ENCODE data around the gene ERMP1.
"Not testable (repeated sequence)": the region's sequence is repeated elsewhere in the genome, so short reads cannot be mapped to it uniquely, and the experiment has no call there.

Gene ERMP1

GRCh38 chr9:5832538-5833529, at the start of gene ERMP1:
ERMP1 (minus strand) TSS chr9:5833117; CDS start chr9:5833027, 90 bp downstream.
- H3K9ac ChIP-seq (ENCODE audit: low read length in 5 of 5) = peak within 1 kb of the TSS; percentile 74 to 84 (median 82)
- H3K4me1 ChIP-seq (ENCODE audit: control insufficient read depth in 5 of 5, insufficient read depth in 5 of 5, low read length in 5 of 5) = peaks cover 0 to 26% (median 23%) of the 10 kb centered on the region in 5 donors
- no peaks in the 10 kb centered on the region for H3K9me3 ChIP-seq (ENCODE audit: control insufficient read depth in 5 of 5, low read length in 5 of 5)
- no peak within 1 kb of the TSS for H3K27ac ChIP-seq (ENCODE audit: low read depth, low read length)
- H3K27me3 ChIP-seq (ENCODE audit: control insufficient read depth in 5 of 5, insufficient read depth in 4 of 5, low read length in 5 of 5) = no peaks in the 10 kb centered on the region
- H3K36me3 ChIP-seq (ENCODE audit: control insufficient read depth in 5 of 5, insufficient read depth in 5 of 5, low read length in 5 of 5) = peaks cover 0 to 4% (median 0%) of the 10 kb centered on the region in 5 donors
- peak within 1 kb of the TSS; percentile 87 to 98 (median 93) for H3K4me3 ChIP-seq (ENCODE audit: low read depth in 1 of 5, low read length in 5 of 5)

GRCh38 chr9:5882244-5883012, 49.5 kb upstream of the ERMP1 start:
- not testable (repeated sequence) for H3K4me1 ChIP-seq (ENCODE audit: control insufficient read depth in 5 of 5, insufficient read depth in 5 of 5, low read length in 5 of 5); H3K27ac ChIP-seq (ENCODE audit: low read depth, low read length); H3K9me3 ChIP-seq (ENCODE audit: control insufficient read depth in 5 of 5, low read length in 5 of 5); H3K27me3 ChIP-seq (ENCODE audit: control insufficient read depth in 5 of 5, insufficient read depth in 4 of 5, low read length in 5 of 5); H3K9ac ChIP-seq (ENCODE audit: low read length in 5 of 5); H3K4me3 ChIP-seq (ENCODE audit: low read depth in 1 of 5, low read length in 5 of 5); H3K36me3 ChIP-seq (ENCODE audit: control insufficient read depth in 5 of 5, insufficient read depth in 5 of 5, low read length in 5 of 5)

GRCh38 chr9:5879419-5880181, 46.7 kb upstream of the ERMP1 start:
- Histone ChIP-seq H3K4me1 (ENCODE audit: control insufficient read depth in 5 of 5, insufficient read depth in 5 of 5, low read length in 5 of 5) (no peaks in the 10 kb centered on the region), H3K9me3 (ENCODE audit: control insufficient read depth in 5 of 5, low read length in 5 of 5) (no peaks in the 10 kb centered on the region), H3K36me3 (ENCODE audit: control insufficient read depth in 5 of 5, insufficient read depth in 5 of 5, low read length in 5 of 5) (peaks cover 0 to 6% (median 0%) of the 10 kb centered on the region in 5 donors), H3K9ac (ENCODE audit: low read length in 5 of 5) (no peak overlapping the region), H3K27ac (ENCODE audit: low read depth, low read length) (no peak overlapping the region), H3K4me3 (ENCODE audit: low read depth in 1 of 5, low read length in 5 of 5) (no peak overlapping the region), H3K27me3 (ENCODE audit: control insufficient read depth in 5 of 5, insufficient read depth in 4 of 5, low read length in 5 of 5) (no peaks in the 10 kb centered on the region)

- H3K9me3 ChIP-seq (ENCODE audit: control insufficient read depth in 5 of 5, low read length in 5 of 5) = no peaks in the 10 kb centered on the region
- H3K36me3 ChIP-seq (ENCODE audit: control insufficient read depth in 5 of 5, insufficient read depth in 5 of 5, low read length in 5 of 5) = peaks cover 0 to 6% (median 2%) of the 10 kb centered on the region in 5 donors
- no peak overlapping the region for H3K9ac ChIP-seq (ENCODE audit: low read length in 5 of 5)
- no peaks in the 10 kb centered on the region for H3K4me1 ChIP-seq (ENCODE audit: control insufficient read depth in 5 of 5, insufficient read depth in 5 of 5, low read length in 5 of 5)
- H3K4me3 ChIP-seq (ENCODE audit: low read depth in 1 of 5, low read length in 5 of 5) = no peak overlapping the region
- no peak overlapping the region for H3K27ac ChIP-seq (ENCODE audit: low read depth, low read length)
- H3K27me3 ChIP-seq (ENCODE audit: control insufficient read depth in 5 of 5, insufficient read depth in 4 of 5, low read length in 5 of 5) = no peaks in the 10 kb centered on the region
Measured at GRCh38 chr9:5876711-5877110, 43.8 kb upstream of the ERMP1 start.

GRCh38 chr9:5876026-5876425, 43.1 kb upstream of the ERMP1 start:
- H3K27me3 ChIP-seq (ENCODE audit: control insufficient read depth in 5 of 5, insufficient read depth in 4 of 5, low read length in 5 of 5) = no peaks in the 10 kb centered on the region
- H3K4me3 ChIP-seq (ENCODE audit: low read depth in 1 of 5, low read length in 5 of 5) = no peak overlapping the region

GRCh38 chr9:5874048-5874447, 41.1 kb upstream of the ERMP1 start:
- no peak overlapping the region for H3K4me3 ChIP-seq (ENCODE audit: low read depth in 1 of 5, low read length in 5 of 5)
- no peaks in the 10 kb centered on the region for H3K9me3 ChIP-seq (ENCODE audit: control insufficient read depth in 5 of 5, low read length in 5 of 5)
- no peaks in the 10 kb centered on the region for H3K27me3 ChIP-seq (ENCODE audit: control insufficient read depth in 5 of 5, insufficient read depth in 4 of 5, low read length in 5 of 5)
- no peak overlapping the region for H3K9ac ChIP-seq (ENCODE audit: low read length in 5 of 5)
- peaks cover 0 to 6% (median 4%) of the 10 kb centered on the region in 5 donors for H3K36me3 ChIP-seq (ENCODE audit: control insufficient read depth in 5 of 5, insufficient read depth in 5 of 5, low read length in 5 of 5)
- H3K4me1 ChIP-seq (ENCODE audit: control insufficient read depth in 5 of 5, insufficient read depth in 5 of 5, low read length in 5 of 5) = no peaks in the 10 kb centered on the region
- H3K27ac ChIP-seq (ENCODE audit: low read depth, low read length) = no peak overlapping the region

More at GRCh38 chr9:5876026-5876425, 43.1 kb upstream of the ERMP1 start:
- Histone ChIP-seq H3K9ac (ENCODE audit: low read length in 5 of 5) (no peak overlapping the region), H3K4me1 (ENCODE audit: control insufficient read depth in 5 of 5, insufficient read depth in 5 of 5, low read length in 5 of 5) (no peaks in the 10 kb centered on the region), H3K36me3 (ENCODE audit: control insufficient read depth in 5 of 5, insufficient read depth in 5 of 5, low read length in 5 of 5) (peaks cover 0 to 6% (median 4%) of the 10 kb centered on the region in 5 donors), H3K27ac (ENCODE audit: low read depth, low read length) (no peak overlapping the region), H3K9me3 (ENCODE audit: control insufficient read depth in 5 of 5, low read length in 5 of 5) (no peaks in the 10 kb centered on the region)

GRCh38 chr9:5873439-5873838, 40.5 kb upstream of the ERMP1 start:
- Histone ChIP-seq H3K27ac (ENCODE audit: low read depth, low read length) (no peak overlapping the region), H3K9ac (ENCODE audit: low read length in 5 of 5) (no peak overlapping the region), H3K4me1 (ENCODE audit: control insufficient read depth in 5 of 5, insufficient read depth in 5 of 5, low read length in 5 of 5) (no peaks in the 10 kb centered on the region)

GRCh38 chr9:5872511-5872910, 39.6 kb upstream of the ERMP1 start:
- Histone ChIP-seq H3K9me3 (ENCODE audit: control insufficient read depth in 5 of 5, low read length in 5 of 5) (no peaks in the 10 kb centered on the region), H3K36me3 (ENCODE audit: control insufficient read depth in 5 of 5, insufficient read depth in 5 of 5, low read length in 5 of 5) (peaks cover 0 to 13% (median 4%) of the 10 kb centered on the region in 5 donors), H3K27me3 (ENCODE audit: control insufficient read depth in 5 of 5, insufficient read depth in 4 of 5, low read length in 5 of 5) (no peaks in the 10 kb centered on the region), H3K27ac (ENCODE audit: low read depth, low read length) (no peak overlapping the region), H3K4me3 (ENCODE audit: low read depth in 1 of 5, low read length in 5 of 5) (no peak overlapping the region), H3K9ac (ENCODE audit: low read length in 5 of 5) (no peak overlapping the region), H3K4me1 (ENCODE audit: control insufficient read depth in 5 of 5, insufficient read depth in 5 of 5, low read length in 5 of 5) (no peaks in the 10 kb centered on the region)

More at GRCh38 chr9:5873439-5873838, 40.5 kb upstream of the ERMP1 start:
- Histone ChIP-seq H3K36me3 (ENCODE audit: control insufficient read depth in 5 of 5, insufficient read depth in 5 of 5, low read length in 5 of 5) (peaks cover 0 to 6% (median 4%) of the 10 kb centered on the region in 5 donors), H3K9me3 (ENCODE audit: control insufficient read depth in 5 of 5, low read length in 5 of 5) (no peaks in the 10 kb centered on the region), H3K27me3 (ENCODE audit: control insufficient read depth in 5 of 5, insufficient read depth in 4 of 5, low read length in 5 of 5) (no peaks in the 10 kb centered on the region), H3K4me3 (ENCODE audit: low read depth in 1 of 5, low read length in 5 of 5) (no peak overlapping the region)

GRCh38 chr9:5871785-5872184, 38.9 kb upstream of the ERMP1 start:
- Histone ChIP-seq H3K9ac (ENCODE audit: low read length in 5 of 5) (no peak overlapping the region), H3K9me3 (ENCODE audit: control insufficient read depth in 5 of 5, low read length in 5 of 5) (no peaks in the 10 kb centered on the region), H3K4me1 (ENCODE audit: control insufficient read depth in 5 of 5, insufficient read depth in 5 of 5, low read length in 5 of 5) (no peaks in the 10 kb centered on the region), H3K36me3 (ENCODE audit: control insufficient read depth in 5 of 5, insufficient read depth in 5 of 5, low read length in 5 of 5) (peaks cover 2 to 15% (median 4%) of the 10 kb centered on the region in 5 donors), H3K27me3 (ENCODE audit: control insufficient read depth in 5 of 5, insufficient read depth in 4 of 5, low read length in 5 of 5) (no peaks in the 10 kb centered on the region), H3K27ac (ENCODE audit: low read depth, low read length) (no peak overlapping the region), H3K4me3 (ENCODE audit: low read depth in 1 of 5, low read length in 5 of 5) (no peak overlapping the region)

Measured in subcutaneous abdominal adipose tissue (tissue), 5 donors.